PC-3 (cell line): Measurements from ENCODE around the gene PLEKHH3. TPM values are rescaled to one million over a fixed set of nuclear protein-coding genes. Genes with fewer than 3 reads are reported as not detected.

Experiments used
- ATAC-seq: fragments of 200-7000 bp; cut with Tn5 transposase; 2 replicates; pipeline ENCODE4 v1.9.1; 2020; ENCODE audit warnings: mild to moderate bottlenecking, moderate library complexity
- BruUV-seq: library from RNA; stranded (reverse); fragments of 400-500 nt; replicated peaks from 2 replicates; lab custom pipeline; 2021; lab: Mats Ljungman, UMichigan
- CTCF ChIA-PET: fragments of 300-600 bp; sonication (Branson Sonifier 250); formaldehyde crosslinking; loops from one replicate; lab custom pipeline; 2022; ENCODE audit warnings: antibody characterized with exemption; lab: Charles Lee
- POLR2A ChIA-PET: fragments of 300-600 bp; sonication (Branson Sonifier 250); formaldehyde crosslinking; loops from one replicate; lab custom pipeline; 2022; ENCODE audit warnings: antibody characterized with exemption; ENCODE audit not compliant: unreplicated experiment; lab: Charles Lee
- DNase-seq: peaks from one replicate; pipeline ENCODE4 v3.0.0-alpha.2; 2015
- H2AFZ ChIP-seq: fragments of 300-600 bp; sonication (generic); 2 replicates; pipeline ENCODE4 v1.6.0; 2016; ENCODE audit warnings: antibody characterized with exemption, low read length
- H3F3A ChIP-seq: fragments of 300-600 bp; sonication (generic); one replicate; pipeline ENCODE4 v1.6.0; 2017; ENCODE audit warnings: antibody characterized with exemption, low read length, control low read depth, mild to moderate bottlenecking; ENCODE audit not compliant: unreplicated experiment
- H3K27ac ChIP-seq: fragments of 300-600 bp; sonication (generic); 2 replicates; pipeline ENCODE4 v1.5.1; 2016; ENCODE audit warnings: mild to moderate bottlenecking, low read length
- H3K27me3 ChIP-seq: fragments of 300-600 bp; sonication (generic); 2 replicates; pipeline ENCODE4 v1.6.1; 2016; ENCODE audit warnings: low read length, mixed read lengths
- H3K36me3 ChIP-seq: fragments of 300-600 bp; sonication (generic); 2 replicates; pipeline ENCODE4 v1.6.1; 2016; ENCODE audit warnings: low read depth, mixed run types, low read length, mixed read lengths
- H3K4me1 ChIP-seq: fragments of 300-600 bp; sonication (generic); 2 replicates; pipeline ENCODE4 v1.5.1; 2016; ENCODE audit warnings: low read length; ENCODE audit not compliant: insufficient read depth
- H3K4me2 ChIP-seq: fragments of 300-600 bp; sonication (generic); 2 replicates; pipeline ENCODE4 v1.6.0; 2016; ENCODE audit warnings: low read length
- H3K4me3 ChIP-seq: fragments of 300-600 bp; sonication (generic); 2 replicates; pipeline ENCODE4 v1.5.1; 2016; ENCODE audit warnings: mild to moderate bottlenecking, low read length, mixed read lengths
- H3K79me2 ChIP-seq: fragments of 300-600 bp; sonication (generic); 2 replicates; pipeline ENCODE4 v1.6.1; 2017; ENCODE audit warnings: low read length, mixed read lengths
- H3K9ac ChIP-seq: fragments of 300-600 bp; sonication (generic); 2 replicates; pipeline ENCODE4 v1.6.0; 2016; ENCODE audit warnings: mild to moderate bottlenecking, low read length
- H3K9me2 ChIP-seq: fragments of 300-600 bp; sonication (generic); replicated peaks from 2 replicates; pipeline ENCODE4 v1.6.1; 2016; ENCODE audit warnings: mixed run types, low read length, mixed read lengths
- H3K9me3 ChIP-seq: fragments of 300-600 bp; sonication (generic); 2 replicates; pipeline ENCODE4 v1.6.1; 2016; ENCODE audit warnings: low read length, mixed read lengths
- H4K20me1 ChIP-seq: fragments of 300-600 bp; sonication (generic); 2 replicates; pipeline ENCODE4 v1.6.1; 2016; ENCODE audit warnings: low read length, mixed read lengths
- CTCF ChIP-seq: fragments of 300-600 bp; sonication (generic); conservative IDR thresholded peaks from 2 replicates; pipeline ENCODE4 v1.5.1; 2017; ENCODE audit warnings: antibody characterized with exemption, low read depth, mild to moderate bottlenecking, low read length
- EZH2 ChIP-seq: fragments of 300-600 bp; sonication (generic); IDR thresholded peaks from one replicate; pipeline ENCODE4 v1.6.1; 2017; ENCODE audit warnings: antibody characterized with exemption, mild to moderate bottlenecking, low read length; ENCODE audit not compliant: unreplicated experiment
- EZH2phosphoT487 ChIP-seq: fragments of 300-600 bp; sonication (generic); IDR thresholded peaks from 2 replicates; pipeline ENCODE4 v1.6.1; 2018; ENCODE audit warnings: mild to moderate bottlenecking, antibody characterized with exemption, low read length, borderline replicate concordance
- intact Hi-C: fragments of 100-400 bp; cut with micrococcal nuclease; formaldehyde crosslinking; loops from 2 replicates; pipeline ENCODE4 v1.9.0; 2023
- total RNA-seq: library from RNA; depleted of rRNA; stranded (reverse); fragments of >200 nt; gene quantifications from 2 replicates; pipeline ENCODE4 v1.2.3, GENCODE V29; 2014

The PLEKHH3 gene
- total RNA-seq, 1 experiment from 2014 or later, result 20.1 TPM

DNA sequence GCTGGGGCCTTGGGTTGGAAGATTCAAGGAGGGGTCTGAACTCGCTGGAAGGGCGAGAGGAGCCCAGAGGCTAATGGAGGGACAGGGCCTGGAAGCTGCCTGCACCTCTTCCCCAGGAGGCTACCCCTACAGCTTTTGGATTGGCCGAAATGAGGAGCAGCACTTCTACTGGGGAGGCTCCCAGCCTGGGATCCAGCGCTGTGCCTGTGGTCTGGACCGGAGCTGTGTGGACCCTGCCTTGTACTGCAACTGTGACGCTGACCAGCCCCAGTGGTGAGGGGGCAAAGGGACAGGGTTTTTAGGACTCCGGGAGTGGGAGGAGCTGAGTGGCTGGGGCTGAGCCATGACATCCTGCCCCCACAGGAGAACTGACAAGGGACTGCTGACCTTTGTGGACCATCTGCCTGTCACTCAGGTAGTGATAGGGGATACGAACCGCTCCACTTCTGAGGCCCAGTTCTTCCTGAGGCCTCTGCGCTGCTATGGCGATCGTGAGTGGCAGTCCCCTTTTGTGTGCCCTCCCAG is 14.3 kb upstream of the PLEKHH3 start:
- intact Hi-C loops, result no loop called here
- no peak overlapping the region for H3K9ac ChIP-seq
- H3K79me2 ChIP-seq, result no peaks in the 10 kb centered on the region
- H3K27ac ChIP-seq, result no peak overlapping the region
- no peak overlapping the region for H2AFZ ChIP-seq
- H3F3A ChIP-seq, result no peaks in the 10 kb centered on the region
- ATAC-seq (no peak), DNase-seq (no peak)
- H3K9me3 ChIP-seq, result no peaks in the 10 kb centered on the region
- no peaks in the 10 kb centered on the region; the same call in 1 of the 2 replicates for H3K36me3 ChIP-seq
- ChIA-PET POLR2A (no interaction called here), CTCF (no interaction called here)
- no peaks in the 10 kb centered on the region for H3K4me1 ChIP-seq
- no peak overlapping the region for H3K4me2 ChIP-seq
- H3K27me3 ChIP-seq, result no peaks in the 10 kb centered on the region
- BruUV-seq, result no TSS peak
- no peaks in the 10 kb centered on the region for H3K9me2 ChIP-seq
- no peak overlapping the region for H3K4me3 ChIP-seq
- no peaks in the 10 kb centered on the region for H4K20me1 ChIP-seq
- TF ChIP-seq CTCF (no peak), EZH2phosphoT487 (no peak), EZH2 (no peak)

DNA sequence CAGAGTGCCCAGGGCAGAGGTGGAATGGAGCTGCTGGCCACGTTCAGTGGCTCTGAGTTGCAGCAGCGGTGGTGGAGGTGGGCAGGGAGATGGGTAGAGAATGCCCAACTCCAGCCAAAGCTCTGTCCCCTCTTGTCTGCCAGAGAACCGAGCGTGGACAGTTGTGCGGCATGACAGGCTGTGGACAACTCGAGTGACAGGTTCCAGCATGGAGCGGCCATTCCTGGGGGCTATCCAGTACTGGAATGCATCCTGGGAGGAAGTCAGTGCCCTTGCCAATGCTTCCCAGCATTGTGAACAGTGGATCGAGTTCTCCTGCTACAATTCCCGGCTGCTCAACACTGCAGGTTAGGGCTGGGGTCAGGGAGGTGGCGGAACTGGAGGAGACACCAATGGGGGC is 13.8 kb upstream of the PLEKHH3 start:
- no peak overlapping the region for H3K9ac ChIP-seq

More for the DNA sequence above, 13.8 kb upstream of the PLEKHH3 start:
- no peaks in the 10 kb centered on the region for H3K36me3 ChIP-seq
- H3K79me2 ChIP-seq, result no peaks in the 10 kb centered on the region
- H3K4me3 ChIP-seq, result no peak overlapping the region
- DNase-seq, result no peak
- H3K27me3 ChIP-seq, result no peaks in the 10 kb centered on the region
- no peak for ATAC-seq
- no peaks in the 10 kb centered on the region for H3F3A ChIP-seq
- no peak overlapping the region for H2AFZ ChIP-seq
- TF ChIP-seq EZH2 (no peak), CTCF (no peak), EZH2phosphoT487 (no peak)
- no TSS peak for BruUV-seq
- intact Hi-C loops, result no loop called here
- no peak overlapping the region for H3K4me2 ChIP-seq
- H4K20me1 ChIP-seq, result no peaks in the 10 kb centered on the region
- no peak overlapping the region for H3K27ac ChIP-seq
- CTCF ChIA-PET, result no interaction called here
- no peaks in the 10 kb centered on the region for H3K9me2 ChIP-seq
- no peaks in the 10 kb centered on the region for H3K9me3 ChIP-seq
- no peaks in the 10 kb centered on the region for H3K4me1 ChIP-seq
- POLR2A ChIA-PET, result no interaction called here
